OCI-LY7 (cell line): ENCODE results near the gene EXTL1. TPM values are rescaled to one million over a fixed set of nuclear protein-coding genes. Genes with fewer than 3 reads are reported as not detected.

ENCODE experiments used
- BruUV-seq: library from RNA; stranded (reverse); fragments of 400-500 nt; replicated peaks from 2 replicates; lab custom pipeline; 2021; lab: Mats Ljungman, UMichigan
- CTCF ChIA-PET: fragments of 300-600 bp; sonication (Branson Sonifier 250); formaldehyde crosslinking; loops from one replicate; lab custom pipeline; 2022; ENCODE audit warnings: antibody characterized with exemption; ENCODE audit not compliant: unreplicated experiment; lab: Charles Lee
- POLR2A ChIA-PET: fragments of 300-600 bp; sonication (Branson Sonifier 250); formaldehyde crosslinking; loops from one replicate; lab custom pipeline; 2022; ENCODE audit warnings: antibody characterized with exemption; lab: Charles Lee
- DNase-seq: peaks from one replicate; pipeline ENCODE4 v3.0.0-alpha.2; 2015; ENCODE audit warnings: low spot score
- H2AFZ ChIP-seq: fragments of 200-600 bp; sonication (generic), shearing (Covaris generic); 2 replicates; pipeline ENCODE4 v1.6.1; 2014; ENCODE audit warnings: mild to moderate bottlenecking, antibody characterized with exemption, low read length, moderate library complexity
- H3K27ac ChIP-seq: fragments of 200-600 bp; sonication (generic); 2 replicates; pipeline ENCODE4 v1.5.1; 2014; ENCODE audit warnings: mixed run types, low read depth, mild to moderate bottlenecking, moderate library complexity, low read length, inconsistent platforms; ENCODE audit not compliant: poor library complexity, severe bottlenecking
- H3K36me3 ChIP-seq: fragments of 200-600 bp; sonication (generic); 2 replicates; pipeline ENCODE4 v1.6.1; 2014; ENCODE audit warnings: mild to moderate bottlenecking, antibody characterized with exemption, low read length, moderate library complexity, mixed read lengths; ENCODE audit not compliant: insufficient read depth
- H3K4me1 ChIP-seq: fragments of 200-600 bp; sonication (generic); 2 replicates; pipeline ENCODE4 v1.5.1; 2014; ENCODE audit warnings: mild to moderate bottlenecking, low read length; ENCODE audit not compliant: insufficient read depth, poor library complexity, severe bottlenecking
- H3K4me2 ChIP-seq: fragments of 200-600 bp; sonication (generic); 2 replicates; pipeline ENCODE4 v1.6.1; 2014; ENCODE audit warnings: mild to moderate bottlenecking, low read length
- H3K4me3 ChIP-seq: fragments of 200-600 bp; sonication (generic); 2 replicates; pipeline ENCODE4 v1.5.1; 2014; ENCODE audit warnings: mild to moderate bottlenecking, low read depth, low read length; ENCODE audit not compliant: poor library complexity, severe bottlenecking
- H3K79me2 ChIP-seq: fragments of 200-600 bp; sonication (generic); 2 replicates; pipeline ENCODE4 v1.6.1; 2016; ENCODE audit warnings: low read depth, mild to moderate bottlenecking, low read length, moderate library complexity, mixed read lengths; ENCODE audit not compliant: insufficient read depth
- H3K9me2 ChIP-seq: fragments of 200-600 bp; sonication (generic); 2 replicates; pipeline ENCODE4 v1.6.1; 2016; ENCODE audit warnings: mild to moderate bottlenecking, low read length, mixed read lengths; ENCODE audit not compliant: insufficient read depth
- H3K9me3 ChIP-seq: fragments of 200-600 bp; sonication (generic); 2 replicates; pipeline ENCODE4 v1.6.1; 2014; ENCODE audit warnings: mild to moderate bottlenecking, mixed run types, low read length, mixed read lengths
- H4K20me1 ChIP-seq: fragments of 200-600 bp; sonication (generic); 2 replicates; pipeline ENCODE4 v1.6.1; 2014; ENCODE audit warnings: mild to moderate bottlenecking, antibody characterized with exemption, low read length, moderate library complexity, mixed read lengths; ENCODE audit not compliant: insufficient read depth
- EZH2phosphoT487 ChIP-seq: fragments of 200-600 bp; sonication (generic); IDR thresholded peaks from 2 replicates; pipeline ENCODE4 v1.6.1; 2018; ENCODE audit warnings: low read depth, borderline replicate concordance, mild to moderate bottlenecking, mixed run types, antibody characterized with exemption, low read length, moderate library complexity, mixed read lengths
- intact Hi-C: fragments of 100-400 bp; cut with micrococcal nuclease; formaldehyde crosslinking; loops from one replicate; pipeline ENCODE4 v1.10.0; 2022; ENCODE audit not compliant: unreplicated experiment
- total RNA-seq, 2 experiments: library from RNA; depleted of rRNA in 1 of 2; stranded (reverse); fragments of >200 nt in 1 of 2; shearing (Covaris generic) in 1 of 2; gene quantifications; 2 replicates each; pipeline ENCODE4 v1.2.3, GENCODE V29; 2014 to 2022
- TF ChIP-seq, protein P1 (sequence below): fragments of 200-600 bp; sonication (generic); conservative IDR thresholded peaks from 2 replicates; pipeline ENCODE4 v1.5.1; 2014; ENCODE audit warnings: mild to moderate bottlenecking, antibody characterized with exemption, low read length, moderate library complexity, mixed read lengths

The EXTL1 gene
- total RNA-seq, 2 experiments from 2014 or later: 0.67 TPM; not detected in 1

DNA sequence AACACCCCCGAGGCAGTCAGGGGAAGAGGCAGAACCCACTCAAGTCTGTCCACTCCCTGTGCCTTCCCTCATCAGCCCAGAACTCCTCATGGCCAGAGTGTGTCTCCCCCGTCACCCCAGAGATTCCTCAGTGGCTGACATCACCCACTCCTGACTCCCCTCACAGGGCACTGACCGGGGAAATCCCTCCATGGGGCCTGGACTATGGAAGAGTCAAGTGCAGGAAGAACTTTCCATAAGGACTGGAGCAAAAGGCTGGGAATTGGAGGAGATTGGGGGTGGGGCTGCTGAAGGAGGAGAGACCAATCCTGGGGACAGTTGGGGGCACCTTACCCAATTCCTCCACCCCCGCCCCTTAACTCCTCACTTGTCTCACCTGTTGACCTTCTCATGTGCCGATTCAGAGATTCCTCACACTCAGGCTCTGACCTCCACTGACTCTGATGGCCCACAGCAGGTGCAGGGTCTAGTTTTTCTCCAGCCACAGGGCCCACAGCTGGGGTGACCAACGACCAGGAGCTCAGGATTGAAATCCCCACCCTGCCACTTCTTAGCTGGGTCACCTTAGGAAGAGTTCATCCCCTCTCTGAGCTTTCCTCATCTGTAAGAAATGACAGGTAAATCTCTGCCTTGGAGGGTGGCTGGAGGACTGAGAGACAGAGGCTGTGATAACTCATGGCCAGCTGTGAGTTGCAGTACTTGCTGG, 481 bp upstream of the EXTL1 start:
- no peak for DNase-seq
- H3K36me3 ChIP-seq: no peaks in the 10 kb centered on the region
- H3K79me2 ChIP-seq: no peaks in the 10 kb centered on the region
- ChIA-PET CTCF (no interaction called here), POLR2A (no interaction called here)
- TF ChIP-seq, protein P1, sequence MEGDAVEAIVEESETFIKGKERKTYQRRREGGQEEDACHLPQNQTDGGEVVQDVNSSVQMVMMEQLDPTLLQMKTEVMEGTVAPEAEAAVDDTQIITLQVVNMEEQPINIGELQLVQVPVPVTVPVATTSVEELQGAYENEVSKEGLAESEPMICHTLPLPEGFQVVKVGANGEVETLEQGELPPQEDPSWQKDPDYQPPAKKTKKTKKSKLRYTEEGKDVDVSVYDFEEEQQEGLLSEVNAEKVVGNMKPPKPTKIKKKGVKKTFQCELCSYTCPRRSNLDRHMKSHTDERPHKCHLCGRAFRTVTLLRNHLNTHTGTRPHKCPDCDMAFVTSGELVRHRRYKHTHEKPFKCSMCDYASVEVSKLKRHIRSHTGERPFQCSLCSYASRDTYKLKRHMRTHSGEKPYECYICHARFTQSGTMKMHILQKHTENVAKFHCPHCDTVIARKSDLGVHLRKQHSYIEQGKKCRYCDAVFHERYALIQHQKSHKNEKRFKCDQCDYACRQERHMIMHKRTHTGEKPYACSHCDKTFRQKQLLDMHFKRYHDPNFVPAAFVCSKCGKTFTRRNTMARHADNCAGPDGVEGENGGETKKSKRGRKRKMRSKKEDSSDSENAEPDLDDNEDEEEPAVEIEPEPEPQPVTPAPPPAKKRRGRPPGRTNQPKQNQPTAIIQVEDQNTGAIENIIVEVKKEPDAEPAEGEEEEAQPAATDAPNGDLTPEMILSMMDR: no peak
- TF ChIP-seq EZH2phosphoT487: no peak
- H3K4me1 ChIP-seq: peaks cover 4% of the 10 kb centered on the region
- no TSS peak for BruUV-seq
- H2AFZ ChIP-seq: no peak overlapping the region
- H3K9me2 ChIP-seq: no peaks in the 10 kb centered on the region
- H3K27ac ChIP-seq: no peak overlapping the region
- no peaks in the 10 kb centered on the region for H3K9me3 ChIP-seq
- no peak overlapping the region for H3K4me3 ChIP-seq
- intact Hi-C loops: no loop called here
- H4K20me1 ChIP-seq: no peaks in the 10 kb centered on the region
- no peak overlapping the region for H3K4me2 ChIP-seq

DNA sequence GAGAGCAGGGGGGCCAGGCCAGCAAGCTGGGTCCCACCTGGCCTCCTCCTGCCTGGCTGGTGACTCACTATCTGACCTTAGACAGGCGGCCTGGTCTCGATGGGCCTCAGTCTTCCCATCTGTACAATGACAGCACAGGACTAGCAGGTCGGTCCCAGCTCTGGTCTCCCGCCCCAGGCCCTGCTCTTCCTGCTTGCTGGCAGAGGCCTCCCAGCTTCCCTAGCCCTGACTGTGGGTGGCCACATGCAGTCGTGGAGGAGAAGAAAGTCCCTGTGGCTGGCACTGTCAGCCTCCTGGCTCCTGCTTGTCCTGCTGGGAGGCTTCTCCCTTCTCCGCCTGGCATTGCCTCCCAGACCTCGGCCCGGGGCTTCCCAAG, 817 bp downstream of the EXTL1 start:
- Histone ChIP-seq H3K36me3 (no peaks in the 10 kb centered on the region), H3K4me3 (no peak overlapping the region), H3K4me1 (peaks cover 4% of the 10 kb centered on the region), H3K9me3 (no peaks in the 10 kb centered on the region), H3K4me2 (no peak overlapping the region), H3K79me2 (no peaks in the 10 kb centered on the region), H3K27ac (no peak overlapping the region), H2AFZ (no peak overlapping the region), H3K9me2 (no peaks in the 10 kb centered on the region), H4K20me1 (no peaks in the 10 kb centered on the region)
- no peak for TF ChIP-seq EZH2phosphoT487
- TF ChIP-seq, protein P1: no peak
- intact Hi-C loops: no loop called here
- CTCF ChIA-PET: no interaction called here
- DNase-seq: no peak
- no TSS peak for BruUV-seq
- POLR2A ChIA-PET: interaction anchor here (0.6 kb wide), 1 partner anchor 96 kb away, joined by 3 read pairs; no protein-coding TSS in a partner anchor

DNA sequence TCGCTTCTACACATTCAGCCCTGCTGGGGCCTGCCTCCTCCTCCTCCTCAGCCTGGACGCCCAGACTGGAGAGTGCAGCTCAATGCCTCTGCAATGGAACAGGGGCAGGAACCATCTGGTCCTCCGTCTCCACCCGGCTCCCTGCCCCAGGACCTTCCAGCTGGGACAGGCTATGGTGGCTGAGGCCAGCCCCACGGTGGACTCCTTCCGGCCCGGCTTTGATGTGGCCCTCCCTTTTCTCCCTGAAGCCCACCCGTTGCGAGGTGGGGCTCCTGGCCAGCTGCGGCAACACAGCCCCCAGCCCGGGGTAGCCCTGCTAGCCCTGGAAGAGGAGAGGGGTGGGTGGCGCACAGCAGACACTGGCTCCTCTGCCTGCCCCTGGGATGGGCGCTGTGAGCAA, 1.4 kb downstream of the EXTL1 start:
- TF ChIP-seq, protein P1: no peak
- TF ChIP-seq EZH2phosphoT487: no peak
- Histone ChIP-seq H3K9me2 (no peaks in the 10 kb centered on the region), H3K4me2 (no peak overlapping the region), H4K20me1 (no peaks in the 10 kb centered on the region), H3K79me2 (no peaks in the 10 kb centered on the region), H3K36me3 (no peaks in the 10 kb centered on the region), H3K4me3 (no peak overlapping the region), H3K9me3 (no peaks in the 10 kb centered on the region), H3K4me1 (peaks cover 4% of the 10 kb centered on the region), H2AFZ (no peak overlapping the region), H3K27ac (no peak overlapping the region)
- BruUV-seq: no TSS peak
- no peak for DNase-seq
- POLR2A ChIA-PET: no interaction called here
- intact Hi-C loops: no loop called here
- CTCF ChIA-PET: no interaction called here
